Epithelial cell of prostate (primary cell): ENCODE measurements around the gene ADARB2.

Experiments used
- DNase-seq: peaks from one replicate; pipeline ENCODE4 v3.0.0-alpha.2; 2011; ENCODE audit warnings: low read depth, low spot score
- H3K27ac ChIP-seq: fragments of 450-650 bp; 2 replicates; pipeline ENCODE4 v1.5.1; 2017; ENCODE audit warnings: mild to moderate bottlenecking

The ADARB2 gene

GRCh38 chr10:1149793-1150637 is 587.3 kb downstream of the ADARB2 start:
- H3K27ac ChIP-seq, result peak overlapping the region; percentile 70
- no peak for DNase-seq

DNA sequence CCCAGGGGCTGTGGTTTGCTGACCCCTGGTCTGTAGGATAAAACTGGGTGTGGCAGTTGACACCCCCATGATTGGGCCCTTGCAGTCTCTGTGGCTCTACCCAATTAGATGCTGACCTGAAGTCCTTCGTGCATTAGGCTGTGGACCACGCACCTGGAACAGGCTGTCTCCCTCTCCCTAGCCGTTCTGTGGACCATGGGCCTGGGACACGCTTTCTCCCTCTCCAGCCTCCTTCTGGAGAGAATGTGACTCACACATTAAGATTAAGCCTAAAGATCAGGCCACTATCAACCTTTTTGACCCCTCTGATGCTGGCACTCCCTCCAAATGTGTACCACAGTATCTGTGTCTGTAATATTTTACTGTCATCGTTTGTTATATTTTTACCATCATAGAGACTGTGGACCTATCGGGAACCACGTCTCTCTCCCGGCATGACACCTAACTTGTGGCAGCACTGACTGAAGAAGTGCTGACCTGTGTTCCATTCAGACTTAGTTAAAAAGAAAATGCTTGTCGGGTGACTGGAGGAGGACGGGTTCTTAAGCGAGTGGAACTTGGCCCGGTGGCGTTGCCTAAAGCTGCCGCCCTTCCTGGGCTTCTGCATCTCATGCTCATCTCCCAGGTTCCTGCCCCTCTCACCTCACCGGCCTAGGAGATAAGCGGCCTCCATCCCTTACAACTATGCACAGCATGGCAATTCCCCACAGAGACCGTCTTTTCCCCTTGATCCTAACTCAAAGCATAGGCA is 588.3 kb downstream of the ADARB2 start:
- DNase-seq, result no peak
- H3K27ac ChIP-seq, result no peak overlapping the region

DNA sequence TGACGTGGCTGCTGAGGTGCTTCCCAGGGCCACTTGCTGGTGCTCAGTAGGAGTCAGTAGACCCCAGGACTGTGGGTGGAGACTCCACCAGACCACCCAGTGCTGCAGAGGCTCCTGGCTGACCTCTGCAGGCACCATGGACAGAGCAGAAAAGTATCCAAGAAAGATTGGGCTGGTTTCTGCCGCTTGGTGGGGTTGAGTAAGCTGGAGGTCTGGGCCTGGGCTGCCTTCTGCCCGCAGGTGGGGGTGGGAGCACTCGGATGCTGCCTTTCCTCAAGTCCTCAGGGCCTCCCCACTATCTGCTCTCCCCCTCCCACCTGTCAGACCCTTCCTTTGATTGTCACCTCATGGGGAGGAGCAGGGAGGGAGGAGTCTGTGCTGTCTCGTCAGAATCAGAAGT is 589.5 kb downstream of the ADARB2 start:
- no peak for DNase-seq
- H3K27ac ChIP-seq, result no peak overlapping the region

GRCh38 chr10:1142596-1142995 is 594.7 kb downstream of the ADARB2 start:
- no peak overlapping the region for H3K27ac ChIP-seq
- no peak for DNase-seq

DNA sequence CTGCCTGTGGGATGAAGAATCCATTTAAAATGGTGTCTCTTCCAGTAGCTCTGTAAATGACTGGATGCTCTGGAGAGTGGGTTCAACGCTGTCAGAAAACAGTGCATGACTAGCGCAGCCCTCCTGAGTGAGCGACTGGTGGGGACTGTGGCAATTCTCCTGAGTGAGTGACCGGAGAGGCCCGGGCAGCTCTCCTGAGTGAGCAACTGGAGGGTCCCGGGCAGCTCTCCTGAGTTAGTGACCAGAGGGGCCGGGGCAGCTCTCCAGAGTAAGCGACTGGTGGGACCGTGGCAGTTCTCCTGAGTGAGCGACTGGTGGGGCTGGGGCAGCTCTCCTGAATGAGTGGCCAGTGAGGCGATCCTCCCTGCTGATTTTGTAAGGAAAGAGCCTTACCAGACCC is 595.6 kb downstream of the ADARB2 start:
- no peak for DNase-seq
- H3K27ac ChIP-seq, result no peak overlapping the region

DNA sequence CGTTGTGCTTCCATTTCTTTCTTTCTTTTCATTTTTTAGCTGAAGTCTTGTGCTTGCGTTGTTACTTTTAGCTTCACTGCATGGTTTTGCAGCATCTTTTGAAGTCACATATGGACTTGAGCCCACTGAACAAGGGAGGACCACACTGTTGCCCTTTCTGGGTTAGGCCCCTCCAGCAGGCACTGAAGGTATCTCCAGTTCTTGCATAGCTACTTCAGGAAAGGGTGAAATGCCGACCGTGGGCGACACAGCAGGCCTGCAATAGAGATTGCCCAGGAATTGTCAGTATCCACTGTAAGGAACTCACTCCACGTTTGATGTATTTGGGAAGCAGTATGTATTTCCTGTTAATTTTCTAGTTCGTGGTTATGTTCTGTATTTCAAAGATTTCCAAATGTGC is 596.1 kb downstream of the ADARB2 start:
- H3K27ac ChIP-seq, result no peak overlapping the region
- DNase-seq, result no peak

- no peak overlapping the region for H3K27ac ChIP-seq
- DNase-seq, result no peak
Measured at GRCh38 chr10:1138529-1138928, 598.8 kb downstream of the ADARB2 start.

- no peak for DNase-seq
- H3K27ac ChIP-seq, result no peak overlapping the region
Measured at GRCh38 chr10:1137499-1138163, 599.7 kb downstream of the ADARB2 start.

DNA sequence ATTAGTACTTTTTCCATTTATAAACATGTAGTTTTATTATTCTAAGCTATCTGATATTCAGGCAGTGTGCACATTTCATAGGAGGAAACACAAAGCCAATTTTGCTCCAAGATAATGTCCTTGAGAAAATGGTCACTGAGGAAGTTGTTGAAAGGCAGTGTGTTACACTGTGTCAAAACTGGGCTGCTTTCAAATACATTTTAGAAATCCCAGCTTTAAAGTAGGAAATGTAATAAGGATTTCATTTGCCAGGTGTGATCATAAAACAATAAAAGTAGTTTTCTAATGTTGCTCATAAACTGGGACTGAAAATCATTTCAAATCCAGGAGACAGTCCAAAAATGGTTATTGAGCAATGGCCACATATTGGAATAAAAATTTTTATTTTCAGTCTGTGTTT is 601.1 kb downstream of the ADARB2 start:
- H3K27ac ChIP-seq, result no peak overlapping the region
- DNase-seq, result no peak

DNA sequence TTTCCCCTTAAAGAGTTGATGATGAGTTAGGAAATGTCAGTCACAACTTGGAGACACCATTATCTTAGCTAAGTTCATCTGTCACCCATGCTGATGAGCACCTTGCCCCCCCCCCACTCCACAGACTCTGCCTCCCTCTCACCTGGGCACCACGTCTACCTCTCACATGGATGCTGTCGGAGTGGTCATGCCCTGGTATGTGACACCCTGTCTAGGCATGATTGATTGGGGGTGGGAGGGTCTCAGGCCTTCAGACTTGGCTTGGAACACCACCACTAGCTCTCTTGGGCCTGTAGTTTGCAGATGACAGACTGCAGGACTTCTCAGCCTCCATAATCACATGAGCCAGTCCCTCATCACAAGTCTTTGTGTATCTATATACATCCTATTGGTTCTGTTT is 603.2 kb downstream of the ADARB2 start:
- no peak for DNase-seq
- H3K27ac ChIP-seq, result no peak overlapping the region

- DNase-seq, result no peak
- no peak overlapping the region for H3K27ac ChIP-seq
Measured at GRCh38 chr10:1133495-1134045, 603.8 kb downstream of the ADARB2 start.

GRCh38 chr10:1132584-1132983 is 604.7 kb downstream of the ADARB2 start:
- no peak for DNase-seq
- no peak overlapping the region for H3K27ac ChIP-seq

GRCh38 chr10:1130995-1131790 is 606.1 kb downstream of the ADARB2 start:
- no peak for DNase-seq
- H3K27ac ChIP-seq, result no peak overlapping the region

- DNase-seq, result no peak
- H3K27ac ChIP-seq, result no peak overlapping the region
Measured at GRCh38 chr10:1130226-1130625, 607.1 kb downstream of the ADARB2 start.

GRCh38 chr10:1128649-1129048 is 608.7 kb downstream of the ADARB2 start:
- no peak for DNase-seq
- no peak overlapping the region for H3K27ac ChIP-seq

DNA sequence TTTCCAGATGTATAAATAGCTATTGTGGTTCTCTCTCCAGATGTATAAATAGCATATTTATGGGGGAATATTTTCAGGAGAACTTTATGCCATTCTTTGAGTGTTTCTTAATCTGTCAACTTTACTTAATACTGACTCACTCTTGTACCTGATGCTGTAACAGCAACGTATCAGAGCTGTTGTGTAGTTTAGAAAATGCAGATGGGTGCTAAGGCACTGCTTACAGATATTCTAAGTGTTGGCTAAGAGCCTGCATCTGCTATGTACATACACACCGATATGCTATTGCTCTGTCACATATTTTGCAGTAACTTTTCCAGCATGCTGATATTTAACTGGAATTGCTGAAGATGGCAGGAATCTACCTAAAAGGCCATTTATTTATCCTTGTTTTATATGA is 609.2 kb downstream of the ADARB2 start:
- DNase-seq, result no peak
- no peak overlapping the region for H3K27ac ChIP-seq

GRCh38 chr10:1127629-1128028 is 609.7 kb downstream of the ADARB2 start:
- no peak for DNase-seq

More at GRCh38 chr10:1127629-1128028, 609.7 kb downstream of the ADARB2 start:
- H3K27ac ChIP-seq, result no peak overlapping the region
